Umbilical cord (tissue), 2 donors: ENCODE results near the gene SNPH. TPM values are rescaled to one million over a fixed set of nuclear protein-coding genes. Genes with fewer than 3 reads are reported as not detected.

ENCODE experiments used
- DNase-seq: peaks from one replicate; pipeline ENCODE4 v3.0.0-alpha.2; 2015; ENCODE audit warnings: low spot score
- total RNA-seq: library from RNA; depleted of rRNA; stranded (reverse); fragments of >200 nt; gene quantifications from one replicate; pipeline ENCODE4 v1.2.3, GENCODE V29; 2014; ENCODE audit warnings: low replicate concordance; ENCODE audit not compliant: insufficient read depth

The SNPH gene
- total RNA-seq, 1 donor from 2014 or later, result 1.9 TPM

DNA sequence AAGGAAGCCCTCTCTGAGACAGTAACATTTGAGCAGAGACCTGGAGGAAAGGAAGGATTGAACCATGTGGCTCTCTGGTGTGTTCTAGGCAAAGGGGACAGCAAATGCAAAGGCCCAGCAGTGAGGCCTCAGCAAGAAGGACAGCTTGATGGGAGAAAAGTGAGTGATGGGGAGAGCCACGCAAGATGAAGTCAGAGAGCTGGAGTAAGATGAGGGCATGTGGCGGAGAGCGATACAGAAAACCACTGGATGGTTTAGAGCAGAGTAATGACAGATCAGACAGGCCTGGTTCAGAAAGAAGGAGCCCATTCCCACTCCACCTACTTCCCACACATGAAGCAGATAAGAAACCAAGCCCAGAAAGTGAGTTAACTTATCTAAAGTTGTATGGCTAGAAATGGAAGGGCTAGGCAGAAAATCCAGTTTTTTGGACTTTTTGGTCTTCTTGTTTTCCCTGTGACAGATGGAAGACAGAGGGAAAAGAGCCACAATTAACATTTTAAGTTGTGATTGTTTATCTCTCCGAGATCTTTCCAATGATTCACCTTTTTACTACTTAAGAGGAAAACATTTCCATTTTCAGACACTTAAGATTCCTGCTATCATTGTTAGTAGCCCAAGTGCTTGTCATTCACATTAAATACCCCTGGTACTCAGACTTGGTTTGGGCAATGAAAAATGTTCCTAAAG, 723 bp upstream of the SNPH start:
- DNase-seq, result no peak

DNA sequence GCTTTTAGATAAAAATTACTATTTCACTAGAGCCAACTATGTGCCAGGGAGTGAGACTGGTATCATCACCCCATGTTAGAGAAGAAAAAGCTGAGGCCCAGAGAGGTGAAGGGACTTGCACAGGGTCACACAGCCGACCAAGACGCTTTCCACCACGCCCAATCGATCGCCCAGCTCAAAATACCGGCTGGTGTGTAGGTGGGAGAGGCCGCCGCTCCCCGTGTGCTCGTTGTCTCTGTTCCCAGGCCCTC, 253 bp upstream of the SNPH start:
- DNase-seq, result no peak

DNA sequence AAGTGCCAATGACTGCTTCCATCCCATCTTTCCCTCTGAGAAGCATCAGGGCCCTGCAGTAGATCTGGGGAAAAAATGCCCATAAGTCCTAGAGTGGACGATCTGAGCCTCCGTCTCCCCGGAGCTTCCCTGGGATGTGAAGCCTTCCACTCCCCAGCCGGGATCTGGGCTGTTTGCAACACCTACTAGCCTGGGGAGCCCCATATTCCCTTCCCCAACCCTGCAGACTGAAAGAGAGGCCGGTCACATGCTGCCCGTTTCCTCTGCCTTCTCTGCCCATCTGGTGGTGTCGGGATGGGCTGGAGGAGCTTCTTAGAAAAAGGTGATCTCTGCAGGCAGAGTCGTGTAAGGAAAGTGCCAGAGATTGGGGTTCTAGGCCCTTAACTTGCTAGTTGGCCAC, 1.1 kb downstream of the SNPH start:
- no peak for DNase-seq

DNA sequence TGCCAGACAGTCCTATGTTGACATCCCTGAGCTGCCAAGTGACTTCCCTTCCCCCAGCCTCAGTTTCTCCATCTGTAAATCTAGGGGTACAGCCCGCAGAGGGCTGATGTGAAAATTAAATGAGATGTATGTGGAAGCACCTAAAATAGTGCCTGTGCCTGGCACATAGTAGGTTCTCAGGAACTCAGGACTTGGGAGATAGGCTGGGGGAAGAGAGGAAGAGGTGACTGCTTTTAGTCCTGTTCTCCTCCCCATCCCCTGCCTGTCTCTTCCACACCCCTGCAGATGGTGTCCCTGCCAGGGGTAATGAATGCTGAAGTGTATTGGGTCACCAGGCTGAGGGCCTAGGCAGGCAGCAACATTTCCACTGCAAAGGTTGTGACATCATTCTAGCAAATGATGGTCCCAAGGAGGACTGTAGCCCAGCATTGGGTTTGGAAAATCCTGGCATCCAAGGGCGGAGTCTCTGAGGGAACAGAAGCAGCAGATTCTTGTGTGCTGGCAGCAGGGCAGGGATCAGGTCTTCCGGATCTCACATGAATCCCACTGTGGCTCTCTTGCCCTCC, 1.8 kb downstream of the SNPH start:
- DNase-seq, result no peak

DNA sequence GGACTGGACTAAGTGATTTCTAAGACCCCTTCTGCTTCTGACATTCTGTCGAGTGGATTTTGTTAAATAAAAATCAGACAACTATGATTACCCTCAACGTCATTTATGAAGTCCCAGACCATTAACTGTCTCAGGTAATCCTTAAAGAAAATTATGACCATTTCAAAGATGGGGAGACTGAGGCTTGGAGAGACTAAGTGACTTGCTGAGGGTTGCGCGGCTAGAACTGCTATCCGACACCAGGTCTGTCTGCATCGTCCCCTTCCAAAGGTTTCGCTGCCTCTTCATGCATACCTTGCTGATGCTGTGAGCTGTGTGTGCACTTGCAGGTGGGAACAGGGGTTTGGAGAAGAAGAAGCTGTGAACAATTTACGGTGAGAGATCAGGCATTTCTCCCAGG, 3.1 kb downstream of the SNPH start:
- DNase-seq, result no peak

DNA sequence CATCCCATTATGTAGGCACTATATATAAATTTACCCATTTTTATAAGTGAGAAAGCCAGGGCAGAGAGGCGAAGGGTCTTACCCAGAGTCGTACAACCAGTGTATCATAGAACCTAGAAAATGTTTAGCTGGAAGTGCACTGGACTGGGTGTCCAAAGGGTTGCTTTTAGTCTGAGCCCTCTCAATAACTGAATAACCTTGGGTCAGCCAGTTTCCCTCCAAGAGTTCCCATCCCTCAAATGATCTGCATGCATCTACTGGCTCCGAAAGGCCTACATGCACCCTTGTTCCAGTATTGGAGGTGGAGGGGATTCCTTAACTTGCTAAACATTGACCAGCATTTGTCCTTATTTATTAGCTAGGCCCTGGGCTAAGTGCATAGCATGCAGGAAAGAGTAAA, 3.8 kb downstream of the SNPH start:
- DNase-seq, result no peak

DNA sequence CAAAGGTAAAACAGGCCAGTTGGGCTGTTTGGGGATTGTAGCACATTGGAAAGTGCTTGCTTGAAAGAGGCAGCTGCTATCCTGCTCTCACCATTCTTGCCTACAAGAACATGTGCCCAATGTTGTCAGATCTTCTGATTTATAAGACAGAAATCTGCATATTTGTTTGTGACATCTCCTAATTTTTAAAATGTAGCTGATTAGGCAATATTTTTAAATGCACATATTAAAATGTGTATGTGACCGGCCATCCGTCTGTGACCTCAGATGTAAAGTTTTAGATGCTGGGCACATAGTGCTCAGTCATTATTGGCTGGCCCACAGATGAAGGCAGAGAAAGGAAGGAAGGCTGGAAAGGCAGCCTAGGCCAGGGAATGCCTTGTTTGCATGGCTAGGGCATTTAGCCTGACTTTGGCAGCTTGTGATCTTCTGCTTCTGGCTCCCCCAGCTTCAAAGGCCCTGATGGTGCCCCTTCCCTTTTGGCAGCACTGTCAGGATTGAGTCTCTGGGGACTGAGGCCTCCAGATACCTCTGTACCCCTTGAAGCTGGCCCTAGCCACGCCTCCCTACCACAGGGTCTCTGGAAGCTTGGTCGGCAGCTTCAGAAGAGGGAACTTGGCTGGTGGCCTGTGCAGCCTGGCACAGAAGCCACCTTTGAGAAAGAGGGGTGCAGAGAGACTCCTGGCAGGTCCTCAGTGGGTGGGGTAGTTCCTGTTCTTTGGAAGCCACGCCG, 6.4 kb downstream of the SNPH start:
- DNase-seq, result no peak

- no peak for DNase-seq
These were observed 7.3 kb downstream of the SNPH start for GRCh38 chr20:1273366-1273765.

DNA sequence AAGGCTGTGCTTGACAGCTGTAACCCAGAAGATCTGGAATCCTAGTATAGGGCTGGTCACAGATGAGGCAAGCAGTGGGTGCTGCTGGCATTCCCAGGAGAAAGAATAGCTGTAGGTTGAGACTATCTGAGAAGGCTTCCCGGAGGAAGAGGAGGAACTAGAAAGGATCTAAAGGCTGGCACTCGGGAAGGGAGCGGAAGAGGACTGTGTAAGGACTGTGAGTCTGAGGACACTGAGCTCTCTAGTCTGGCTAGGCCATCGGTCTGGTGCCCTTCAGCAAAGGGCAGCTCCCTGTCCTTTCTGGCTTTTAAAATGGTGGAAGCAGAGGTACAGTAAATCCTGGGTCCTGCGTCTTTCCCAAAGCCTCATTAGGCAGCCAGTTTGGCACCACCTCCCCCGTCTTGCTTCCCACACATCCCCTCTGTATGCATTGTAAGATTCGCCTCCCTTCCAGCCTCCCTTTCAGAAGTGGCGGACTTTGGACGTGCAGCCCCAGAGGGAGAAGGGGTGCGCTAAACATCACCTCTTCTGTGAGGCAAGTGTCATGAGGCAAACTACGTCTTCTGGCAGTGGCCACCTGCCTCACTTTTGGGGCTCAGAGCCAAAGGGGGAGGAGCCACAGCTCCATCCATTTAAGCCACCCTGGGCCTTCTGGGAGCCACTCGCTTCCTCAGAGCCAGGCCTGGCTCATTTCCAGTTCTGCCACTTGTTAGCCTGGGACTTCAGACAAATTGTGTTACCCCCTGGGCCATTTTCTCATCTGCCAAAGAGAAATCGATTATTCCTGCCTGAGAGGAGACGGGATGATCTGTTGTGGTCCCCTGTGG, 8.6 kb downstream of the SNPH start:
- DNase-seq, result no peak

DNA sequence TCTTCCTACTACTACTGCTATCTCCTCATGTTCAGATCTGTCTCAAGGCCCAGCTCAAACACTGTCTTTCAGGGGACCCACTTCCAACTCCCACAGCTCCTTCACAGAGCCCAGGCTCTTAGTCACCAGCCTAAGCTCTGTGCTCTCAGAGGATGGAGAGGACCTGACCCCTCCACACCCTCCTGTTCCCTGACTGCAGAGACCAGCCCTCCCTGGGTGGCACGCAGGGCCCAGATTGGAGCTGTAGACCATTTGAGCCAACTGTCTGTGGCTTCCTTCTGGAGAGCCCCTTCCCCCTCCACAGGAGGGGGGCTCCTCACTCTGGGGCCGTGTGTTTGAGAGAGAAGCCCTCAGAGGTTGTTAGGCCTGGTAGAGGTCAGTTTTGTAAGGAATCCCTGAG, 9.8 kb downstream of the SNPH start:
- DNase-seq, result no peak

DNA sequence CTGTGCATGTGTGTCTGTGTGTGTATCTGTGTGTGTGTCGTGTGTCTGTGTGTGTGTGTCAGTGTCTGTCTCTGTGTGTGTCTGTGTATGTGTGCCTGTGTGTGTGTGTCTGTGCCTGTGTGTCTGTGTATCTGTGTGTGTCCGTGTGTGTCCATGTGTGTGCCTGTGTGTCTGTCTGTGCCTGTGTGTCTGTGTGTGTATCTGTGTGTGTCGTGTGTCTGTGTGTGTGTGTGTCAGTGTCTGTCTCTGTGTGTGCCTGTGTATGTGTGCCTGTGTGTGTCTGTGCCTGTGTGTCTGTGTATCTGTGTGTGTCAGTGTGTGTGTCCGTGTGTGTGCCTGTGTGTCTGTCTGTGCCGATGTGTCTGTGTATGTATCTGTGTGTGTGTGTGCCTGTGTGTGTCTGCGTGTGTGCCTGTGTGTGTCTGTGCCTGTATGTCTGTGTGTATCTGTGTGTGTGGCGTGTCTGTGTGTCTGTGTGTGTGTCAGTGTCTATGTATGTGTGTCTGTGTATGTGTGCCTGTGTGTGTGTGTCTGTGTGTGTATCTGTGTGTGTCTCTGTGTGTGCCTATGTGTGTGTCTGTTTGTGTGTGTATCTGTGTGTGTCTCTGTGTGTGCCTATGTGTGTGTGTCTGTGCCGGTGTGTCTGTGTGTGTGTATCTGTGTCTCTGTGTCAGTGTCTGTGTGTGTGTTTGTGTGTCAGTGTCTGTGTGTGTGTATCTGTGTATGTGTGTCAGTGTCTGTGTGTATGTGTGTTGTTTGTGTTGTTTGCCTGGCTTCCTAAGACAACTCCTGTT, 11.6 kb downstream of the SNPH start:
- DNase-seq, result no peak

GRCh38 chr20:1278993-1279392, 12.9 kb downstream of the SNPH start:
- no peak for DNase-seq

DNA sequence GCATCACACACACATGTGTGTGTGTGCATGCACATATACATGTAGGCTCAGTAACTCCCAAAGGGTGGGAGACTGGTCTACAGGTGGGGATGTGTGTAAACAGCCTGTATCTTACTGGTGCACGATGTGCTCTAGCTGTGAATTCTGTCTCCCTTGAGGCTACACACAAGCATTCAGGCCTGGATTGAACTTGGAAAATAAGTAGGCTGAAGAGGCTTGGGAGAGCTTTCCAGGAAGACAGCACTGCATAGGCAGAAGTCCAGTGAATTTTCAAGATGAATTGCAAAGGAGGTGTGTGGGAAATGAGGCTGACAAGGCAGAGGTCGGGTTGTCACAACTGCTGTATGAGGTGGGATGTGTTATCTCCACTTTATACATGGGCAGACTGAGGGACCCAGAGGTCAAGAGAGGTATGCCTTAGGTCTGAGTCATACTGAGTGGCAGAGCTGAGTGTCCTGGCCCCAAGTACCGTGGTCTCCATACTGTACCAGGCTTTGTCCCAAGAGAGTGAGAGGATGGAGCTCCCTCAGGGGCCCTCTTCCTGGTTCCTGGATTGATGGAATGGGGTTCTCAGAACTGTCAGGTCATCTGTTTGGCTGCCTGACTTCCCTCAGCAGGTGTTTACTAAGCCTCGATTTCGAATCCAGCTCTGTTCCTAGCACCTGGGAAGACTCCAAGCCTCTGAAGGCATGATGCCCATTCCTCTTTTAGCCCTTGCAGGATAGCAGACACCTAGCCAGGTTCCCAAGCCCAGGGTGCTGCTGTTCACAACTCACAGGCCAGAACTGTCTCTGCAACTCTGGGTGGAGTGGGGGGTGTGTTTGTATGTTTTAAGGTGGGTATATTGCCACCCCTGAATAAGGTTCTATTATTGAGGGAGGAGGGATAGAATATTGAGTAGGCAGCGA, 14.4 kb downstream of the SNPH start:
- DNase-seq, result no peak

DNA sequence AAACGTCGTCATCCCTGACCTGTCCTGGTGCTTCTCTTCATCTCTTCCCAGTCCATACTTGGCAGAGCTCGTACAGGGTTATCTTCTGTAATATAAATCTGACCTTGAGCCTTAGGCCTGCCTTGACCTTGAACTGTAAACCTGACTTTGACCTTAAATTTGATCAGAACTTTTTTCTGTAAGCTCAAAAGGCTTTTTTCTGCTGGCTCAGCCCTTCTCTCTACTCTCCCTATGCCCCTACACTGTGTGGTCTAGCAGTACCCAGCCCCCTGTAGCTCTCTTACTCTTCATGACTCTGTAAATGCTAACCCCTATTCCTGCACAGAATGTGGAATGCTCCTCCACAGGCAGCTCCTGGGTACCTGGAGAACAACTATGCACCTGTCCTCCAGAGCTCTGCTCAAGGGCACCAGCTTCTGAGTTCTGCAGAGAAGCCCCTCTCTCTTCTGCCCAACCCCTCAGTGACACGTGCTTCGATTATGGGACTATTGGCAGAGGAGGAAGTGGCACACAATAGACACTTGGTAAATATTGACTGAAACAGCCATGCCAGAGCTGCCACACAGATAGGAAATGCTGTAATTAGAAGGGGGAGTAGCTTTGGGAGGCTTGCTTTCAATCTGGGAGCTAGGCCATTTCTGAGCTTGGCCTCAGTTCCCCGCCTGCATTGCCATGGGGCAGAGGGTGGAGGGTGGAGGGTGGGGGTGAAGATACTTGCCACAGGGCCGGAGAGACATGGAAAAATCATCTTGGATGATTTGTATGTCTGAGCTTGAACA, 15.4 kb downstream of the SNPH start:
- no peak for DNase-seq

DNA sequence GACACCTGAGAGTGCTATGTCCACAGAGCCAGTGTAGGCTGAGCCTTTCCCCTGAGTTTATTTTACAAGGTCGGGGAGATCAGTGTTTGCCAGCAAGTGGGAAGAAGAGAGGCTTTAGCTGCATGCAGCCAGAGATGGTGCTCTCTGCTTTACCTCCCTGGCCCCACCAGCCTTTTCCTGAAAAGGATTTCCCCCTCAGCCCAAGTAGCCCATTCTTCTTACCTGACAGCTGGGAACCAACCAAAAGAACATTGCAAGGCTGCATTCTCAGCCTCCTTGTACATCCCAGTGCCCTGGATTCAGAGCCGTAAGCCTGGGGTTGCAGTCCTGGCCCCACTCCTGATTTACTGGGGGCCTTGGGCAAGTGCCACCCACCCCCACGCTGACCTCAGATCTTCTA, 16.9 kb downstream of the SNPH start:
- DNase-seq, result no peak

DNA sequence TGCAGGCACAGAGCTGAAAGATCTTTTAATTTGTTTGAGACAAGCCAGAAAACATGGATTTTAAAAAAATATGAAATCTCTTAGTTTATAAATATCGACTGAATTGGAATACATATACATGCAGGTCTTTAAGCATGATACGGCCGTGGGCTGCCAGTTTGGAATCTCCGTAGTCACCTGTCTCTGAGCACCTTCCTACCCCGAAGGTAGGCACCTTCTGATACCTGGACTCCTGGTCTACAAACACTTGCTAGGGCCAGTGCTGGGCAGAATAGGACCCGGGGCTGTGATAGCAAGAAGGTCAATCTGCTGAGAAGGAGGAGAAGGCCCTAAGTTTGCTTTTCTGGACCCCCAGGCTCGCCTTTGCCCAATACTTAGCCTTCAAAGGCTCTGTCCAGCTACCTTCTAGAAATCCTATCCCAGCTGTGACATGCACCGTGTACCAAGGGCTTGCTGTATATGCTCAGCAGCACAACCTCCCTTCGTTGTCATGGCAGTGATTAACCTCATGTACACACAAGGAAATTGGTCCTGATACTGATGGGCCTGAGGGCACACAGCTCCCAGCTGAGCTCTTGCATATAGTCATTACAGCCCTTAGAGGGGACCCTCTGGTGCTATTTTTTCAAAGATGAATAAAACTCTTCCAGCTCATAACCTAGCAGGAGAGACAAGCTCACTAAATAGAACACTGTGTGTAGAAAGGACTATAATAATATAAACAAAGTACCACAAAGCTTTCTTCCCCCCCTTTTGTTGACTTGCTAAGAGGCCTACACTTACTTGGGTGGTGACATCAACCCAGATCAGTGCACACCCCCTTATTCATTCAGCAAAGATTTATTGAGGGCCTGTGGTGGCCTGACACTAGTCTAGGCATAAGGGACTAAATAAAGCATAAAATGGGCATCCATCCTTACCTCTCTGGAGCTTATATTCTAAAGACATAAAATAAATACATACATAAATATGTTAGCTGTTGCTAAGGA, 17.7 kb downstream of the SNPH start:
- no peak for DNase-seq

DNA sequence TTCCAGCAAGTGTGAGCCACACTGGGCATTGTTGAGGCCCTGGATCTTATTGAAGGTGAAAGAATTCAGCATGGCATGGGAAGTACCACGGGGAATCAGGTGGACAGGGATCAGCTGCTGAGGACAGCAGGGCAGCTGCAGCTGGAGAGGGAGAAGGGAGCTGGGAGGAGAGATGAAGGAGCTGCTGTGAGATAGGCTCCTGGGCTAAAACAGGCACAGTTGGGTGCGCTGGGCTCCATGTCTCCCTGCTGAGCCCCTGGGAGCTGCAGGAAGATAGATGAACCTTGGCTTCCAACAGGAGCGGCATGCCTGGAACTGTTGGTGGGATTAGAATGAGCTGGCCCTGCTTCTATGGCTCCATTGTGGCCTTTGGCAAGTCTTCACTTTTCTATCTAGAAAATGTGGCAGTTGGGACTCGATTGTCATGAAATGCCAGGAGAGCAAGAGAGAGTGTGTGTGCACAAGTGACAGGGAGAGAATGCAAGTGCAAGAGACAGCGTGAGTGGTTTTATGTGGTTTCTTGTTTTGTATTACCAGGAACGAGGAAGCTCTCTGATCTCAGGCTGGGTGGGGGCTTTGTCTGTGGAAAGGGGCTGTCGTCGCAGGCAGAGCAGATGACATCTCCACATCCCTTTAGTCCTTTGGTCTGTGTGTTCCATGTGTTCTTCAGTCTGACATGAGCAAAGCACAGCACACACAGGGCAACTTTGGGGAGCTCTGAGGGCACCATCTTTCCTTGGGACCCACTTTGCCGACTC, 20.4 kb downstream of the SNPH start:
- no peak for DNase-seq

DNA sequence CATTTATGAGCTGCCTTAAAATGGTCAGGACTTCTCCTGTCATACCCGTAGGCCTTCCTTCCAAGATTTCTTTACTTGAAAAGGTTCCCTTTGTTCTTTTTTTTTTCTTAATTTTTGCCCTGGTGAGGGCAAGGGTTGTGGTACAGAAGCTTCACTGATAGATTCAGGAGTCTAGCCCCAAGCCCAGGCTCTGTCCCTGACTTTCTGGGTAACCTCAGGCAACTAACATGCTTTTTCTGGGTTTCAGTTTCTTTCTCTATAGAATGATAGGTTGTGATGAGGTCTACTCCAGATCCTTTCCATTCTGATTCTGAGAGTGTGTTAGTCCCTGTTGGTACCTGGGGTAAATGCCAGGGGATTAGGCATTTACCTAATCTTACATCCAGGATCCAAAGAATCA, 21.2 kb downstream of the SNPH start:
- DNase-seq, result no peak
